ENCODE data around the gene EPS8L3. TPM values are rescaled to one million over a fixed set of nuclear protein-coding genes. Genes with fewer than 3 reads are reported as not detected.
"Not testable (repeated sequence)": the region's sequence is repeated elsewhere in the genome, so short reads cannot be mapped to it uniquely, and the experiment has no call there.

EPS8L3 gene
- polyA plus RNA-seq, 1 donor: 0.86 TPM

DNA sequence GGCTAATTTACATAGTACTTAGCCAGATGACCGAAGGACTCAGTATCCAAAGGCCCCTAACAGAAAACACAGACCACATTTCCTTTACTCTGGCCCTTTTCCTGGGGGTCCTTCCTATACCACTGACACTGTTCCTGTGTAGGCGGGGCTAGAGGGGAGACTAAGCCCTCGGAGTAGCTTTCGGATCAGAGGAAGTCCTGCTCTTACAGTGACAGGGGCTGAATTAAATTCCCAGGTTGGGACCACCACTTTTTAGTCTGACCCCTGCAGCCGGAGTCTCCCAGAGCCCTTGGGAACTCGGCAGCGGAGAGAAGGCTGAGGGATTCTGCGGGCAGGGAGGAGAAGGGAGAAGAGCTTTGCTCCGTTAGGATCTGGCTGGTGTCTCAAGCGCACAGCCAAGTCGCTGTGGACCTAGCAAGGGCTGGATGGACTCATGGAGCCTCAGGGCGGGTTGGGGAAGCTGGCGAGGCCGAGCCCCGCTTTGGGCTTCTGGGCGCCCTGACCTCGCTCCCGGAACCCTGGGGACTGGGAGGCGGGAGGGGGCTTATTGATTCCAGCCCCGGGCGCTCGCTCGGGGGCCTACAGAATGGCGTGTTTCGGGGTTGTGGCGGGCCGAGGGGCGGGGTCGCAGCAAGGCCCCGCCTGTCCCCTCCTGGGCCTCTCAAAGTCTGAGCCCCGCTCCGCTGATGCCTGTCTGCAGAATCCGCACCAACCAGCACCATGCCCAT, 52.0 kb downstream of the EPS8L3 start, which contains the start of gene GSTM5:
Gene GSTM5 (plus strand): TSS at position 659 of the 728 bp plus-strand sequence. CDS start 62 bp downstream, at position 721.
- not testable (repeated sequence) for DNase-seq

DNA sequence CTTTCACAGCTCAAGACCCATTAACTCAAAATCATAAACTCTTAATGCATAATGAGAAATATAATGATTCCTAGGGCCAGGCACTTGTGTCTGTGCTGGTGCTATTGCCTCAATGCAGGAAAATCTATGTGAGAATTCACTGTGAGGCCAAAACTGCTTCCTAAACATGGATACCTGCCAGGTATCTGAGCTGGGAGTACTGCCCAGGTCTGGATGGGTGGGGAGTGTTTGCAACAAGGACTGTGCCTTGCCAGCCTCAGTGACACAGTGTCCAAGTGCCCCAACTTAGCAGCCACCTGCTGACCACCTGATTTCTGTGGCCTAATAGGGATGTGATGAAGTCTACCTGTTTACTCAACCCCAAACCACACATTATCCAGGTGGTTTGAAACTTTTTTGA, 53.9 kb downstream of the EPS8L3 start:
- DNase-seq: not testable (repeated sequence)

DNA sequence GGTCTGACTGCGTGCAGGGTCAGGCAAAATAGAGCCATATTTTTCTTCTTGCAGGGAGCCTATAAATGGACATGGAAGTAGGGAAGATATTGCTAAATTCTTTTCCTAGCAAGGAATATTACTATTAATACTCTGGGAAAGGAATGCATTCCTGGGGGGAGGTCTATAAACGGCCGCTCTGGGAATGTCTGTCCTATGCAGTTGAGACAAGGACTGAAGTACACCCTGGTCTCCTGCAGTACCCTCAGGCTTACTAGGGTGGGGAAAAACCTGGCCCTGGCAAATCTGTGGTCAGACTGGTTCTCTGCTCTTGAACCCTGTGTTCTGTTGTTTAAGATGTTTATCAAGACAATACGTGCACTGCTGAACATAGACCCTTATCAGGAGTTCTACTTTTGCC, 54.8 kb downstream of the EPS8L3 start:
- not testable (repeated sequence) for DNase-seq

DNA sequence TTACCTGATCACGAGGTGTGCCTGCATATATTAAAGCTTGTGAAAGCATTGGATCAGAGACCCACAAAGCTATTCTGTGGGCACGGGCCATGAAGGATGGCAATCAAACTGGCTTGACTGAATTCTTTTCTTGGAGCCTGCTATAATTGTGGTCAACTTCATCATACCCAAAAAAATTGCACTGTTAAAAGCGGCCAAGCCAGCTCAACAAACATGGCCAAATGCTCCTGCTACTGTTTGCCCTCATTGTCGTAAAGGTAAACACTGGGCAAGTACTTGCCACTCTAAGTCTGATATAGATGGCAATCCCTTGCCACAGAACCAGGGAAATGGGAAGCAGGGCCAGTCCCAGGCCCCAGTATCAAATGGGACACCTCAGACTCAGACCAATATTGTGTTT, 58.3 kb downstream of the EPS8L3 start:
- DNase-seq: no peak

DNA sequence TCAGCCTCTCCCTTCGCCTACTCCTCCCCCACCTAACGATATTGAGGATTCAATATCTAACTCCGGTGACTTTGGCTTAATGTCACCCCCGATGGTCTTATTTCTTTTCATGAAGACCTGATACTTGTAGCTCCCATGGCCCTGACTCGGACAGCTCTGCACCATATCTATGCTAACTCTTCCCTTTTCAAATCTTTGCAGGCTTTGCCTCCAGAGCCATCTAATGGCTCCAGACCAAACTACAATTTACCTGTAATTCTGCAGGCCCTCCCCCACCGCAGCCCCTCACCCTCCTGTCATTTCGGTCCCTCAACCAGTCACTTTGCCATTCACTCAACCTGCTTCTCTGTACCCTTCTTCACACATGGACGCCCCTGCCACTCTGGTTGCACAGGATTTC, 59.5 kb downstream of the EPS8L3 start:
- no peak for DNase-seq

DNA sequence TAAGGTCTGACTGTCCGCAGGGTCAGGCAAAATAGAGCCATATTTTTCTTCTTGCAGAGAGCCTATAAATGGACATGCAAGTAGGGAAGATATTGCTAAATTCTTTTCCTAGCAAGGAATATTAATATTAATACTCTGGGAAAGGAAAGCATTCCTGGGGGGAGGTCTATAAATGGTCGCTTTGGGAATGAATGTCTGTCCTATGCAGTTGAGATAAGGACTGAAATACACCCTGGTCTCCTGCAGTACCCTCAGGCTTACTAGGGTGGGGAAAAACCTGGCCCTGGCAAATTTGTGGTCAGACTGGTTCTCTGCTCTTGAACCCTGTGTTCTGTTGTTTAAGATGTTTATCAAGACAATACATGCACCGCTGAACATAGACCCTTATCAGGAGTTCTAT, 60.8 kb downstream of the EPS8L3 start:
- DNase-seq: not testable (repeated sequence)

Other genes with a start within 250 kb of the EPS8L3 start
- 1.1 TPM for gene GPR61, start 224.1 kb downstream of the EPS8L3 start, polyA plus RNA-seq (ENCODE audit: insufficient read length)
- 13.1 TPM for gene GNAI3, start 215.3 kb downstream of the EPS8L3 start, polyA plus RNA-seq (ENCODE audit: insufficient read length)
- gene GNAT2, start 144.3 kb downstream of the EPS8L3 start, polyA plus RNA-seq (ENCODE audit: insufficient read length): not detected
- 50.3 TPM for gene AMPD2, start 144.1 kb downstream of the EPS8L3 start, polyA plus RNA-seq (ENCODE audit: insufficient read length)
- 73.1 TPM for gene GSTM4, start 107.8 kb downstream of the EPS8L3 start, polyA plus RNA-seq (ENCODE audit: insufficient read length)
- gene GSTM2, start 95.9 kb downstream of the EPS8L3 start, polyA plus RNA-seq (ENCODE audit: insufficient read length): 268 TPM
- 115 TPM for gene GSTM1, start 76.1 kb downstream of the EPS8L3 start, polyA plus RNA-seq (ENCODE audit: insufficient read length)
- gene GSTM5, start 51.7 kb downstream of the EPS8L3 start, polyA plus RNA-seq (ENCODE audit: insufficient read length): 44.7 TPM
- 159 TPM for gene GSTM3, start 22.9 kb downstream of the EPS8L3 start, polyA plus RNA-seq (ENCODE audit: insufficient read length)
- gene CSF1, start 146.9 kb upstream of the EPS8L3 start, polyA plus RNA-seq (ENCODE audit: insufficient read length): 7.1 TPM
- gene AHCYL1, start 220.8 kb upstream of the EPS8L3 start, polyA plus RNA-seq (ENCODE audit: insufficient read length): 129 TPM